Activated CD4-positive, alpha-beta T cell treated with anti-CD3 and anti-CD28 coated beads for 24 hours (primary cell): ENCODE data around the gene TEX13D.

Experiments
- DNase-seq, 2 donors: peaks; one replicate each; pipeline ENCODE4 v3.0.0-alpha.2; 2020; ENCODE audit warnings: low read depth in 2 of 2

The TEX13D gene

DNA sequence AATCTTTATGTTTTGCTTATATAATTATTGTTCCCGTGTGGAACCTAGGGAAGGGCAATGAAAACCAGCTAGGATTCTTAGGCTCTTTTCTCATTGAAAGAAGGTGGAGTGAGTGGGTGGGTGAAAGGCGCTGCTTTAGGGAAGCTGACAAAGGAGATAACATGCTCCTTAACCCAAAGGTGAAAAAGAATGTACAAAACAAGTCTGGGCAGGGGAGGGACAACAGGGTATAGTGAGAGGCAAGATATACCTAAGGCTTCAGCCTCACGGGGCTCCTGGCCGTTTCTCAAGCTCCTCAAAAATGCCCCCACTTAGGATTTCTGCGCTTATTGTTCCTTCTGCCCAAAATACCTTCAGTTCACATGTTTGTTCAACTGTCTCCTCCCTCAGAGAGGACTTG is 15.7 kb downstream of the TEX13D start:
- no peak for DNase-seq

DNA sequence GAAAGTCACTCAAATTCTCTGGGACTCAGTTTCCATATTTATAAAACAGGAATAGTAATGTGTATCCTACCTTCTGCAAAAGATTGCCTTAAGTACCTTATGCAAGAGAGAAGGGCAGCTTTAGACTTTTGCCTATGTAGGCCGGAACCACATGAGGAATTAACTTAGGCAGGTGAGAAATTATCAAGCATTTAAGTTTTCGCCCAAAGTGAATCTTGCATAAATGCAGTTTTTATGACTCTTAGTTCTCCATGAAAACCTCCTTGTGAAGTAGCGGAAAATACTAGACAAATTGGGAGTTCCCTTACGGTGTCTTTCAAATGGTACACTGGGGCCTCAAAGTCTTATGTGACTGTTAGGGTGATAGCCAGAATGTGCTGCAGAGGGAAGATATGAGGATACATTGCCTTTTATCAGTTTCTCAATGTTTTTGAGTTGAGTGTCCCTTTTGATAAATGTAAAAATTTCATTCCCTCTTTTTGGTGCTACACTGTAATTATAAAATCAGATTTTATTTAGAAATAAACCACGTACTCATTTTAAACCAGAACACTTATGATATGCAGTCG is 16.5 kb downstream of the TEX13D start:
- DNase-seq: no peak

DNA sequence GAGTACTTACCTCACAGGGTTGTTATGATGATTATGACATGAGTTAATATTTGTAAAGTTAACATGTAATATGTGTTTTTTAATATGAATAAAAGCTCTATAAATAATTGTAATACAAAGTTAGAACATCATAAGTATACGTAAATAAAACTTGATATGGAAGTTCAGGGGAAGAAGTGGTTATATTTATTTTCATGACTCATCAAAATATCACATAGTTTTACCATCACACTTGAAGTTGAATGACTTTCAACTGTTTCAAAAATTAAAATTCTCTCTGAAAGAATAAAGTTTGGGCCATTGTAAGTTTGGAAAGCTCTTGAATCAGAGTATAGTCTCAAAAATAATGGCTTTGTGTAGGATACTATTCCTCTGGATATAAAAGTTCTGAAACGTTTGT is 22.2 kb downstream of the TEX13D start:
- no peak for DNase-seq

DNA sequence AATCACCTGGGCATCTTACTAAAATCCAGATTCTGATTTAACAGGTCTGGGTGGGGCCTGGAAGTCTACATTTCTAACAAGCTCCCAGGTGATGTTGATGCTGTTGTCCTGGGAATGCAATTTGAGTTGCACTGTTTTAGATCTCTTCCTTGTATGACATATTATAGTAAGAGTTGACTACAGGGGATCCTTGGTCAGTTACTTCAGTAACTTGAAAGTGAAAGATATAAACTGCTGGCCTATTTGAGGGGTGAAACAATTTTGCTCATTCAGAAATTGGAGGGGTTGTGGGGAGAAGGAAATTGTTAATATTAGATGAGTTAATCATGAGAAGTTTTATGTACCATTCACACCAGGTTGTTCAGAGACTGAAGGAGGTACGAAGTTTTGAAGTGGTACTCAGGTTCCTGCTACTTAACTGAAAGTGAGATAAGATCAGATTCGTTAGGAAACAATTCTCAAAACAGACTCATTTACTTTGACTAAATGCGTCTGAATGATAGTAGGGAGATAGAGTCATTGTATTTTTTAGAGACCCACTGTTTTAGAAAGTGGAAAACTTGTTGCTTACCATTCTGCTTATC is 26.4 kb downstream of the TEX13D start:
- DNase-seq: no peak

DNA sequence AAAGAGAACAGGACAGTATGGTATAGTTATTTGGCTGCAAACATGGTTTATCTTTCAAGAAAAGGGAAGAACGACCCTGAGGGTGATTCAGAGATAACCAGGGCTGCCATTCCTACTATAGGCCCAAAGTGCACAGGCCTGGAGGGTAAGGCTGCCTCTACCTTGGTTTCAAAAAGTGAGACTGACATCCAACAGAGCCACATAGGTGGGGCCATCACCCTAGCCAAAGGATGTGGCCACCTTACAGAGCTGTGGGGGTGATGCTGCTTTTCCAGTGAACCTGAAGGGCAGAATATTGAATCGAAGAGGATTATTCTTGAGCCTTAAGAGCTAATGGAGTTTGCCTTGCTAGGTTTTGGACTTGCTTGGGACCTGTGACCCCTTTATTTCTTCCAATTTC is 29.6 kb downstream of the TEX13D start:
- DNase-seq: no peak

DNA sequence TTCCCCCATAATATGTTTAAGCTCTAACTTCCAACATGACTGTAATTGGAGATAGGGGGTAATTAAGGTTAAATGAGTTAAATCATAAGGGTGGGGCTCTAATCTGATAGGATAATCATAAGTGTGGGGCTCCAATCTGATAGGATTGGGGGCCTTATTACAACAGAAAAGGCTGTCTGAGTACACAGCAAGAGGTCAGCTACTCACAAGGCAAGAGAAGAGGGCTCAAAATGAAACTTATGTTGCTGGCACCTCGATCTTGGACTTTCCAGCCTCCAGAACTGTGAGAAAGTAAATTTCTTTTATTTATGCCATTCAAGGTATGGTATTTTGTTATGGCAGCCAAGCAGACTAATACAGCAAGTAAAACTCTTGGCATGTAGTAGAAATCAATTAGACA is 30.3 kb downstream of the TEX13D start:
- DNase-seq: no peak

DNA sequence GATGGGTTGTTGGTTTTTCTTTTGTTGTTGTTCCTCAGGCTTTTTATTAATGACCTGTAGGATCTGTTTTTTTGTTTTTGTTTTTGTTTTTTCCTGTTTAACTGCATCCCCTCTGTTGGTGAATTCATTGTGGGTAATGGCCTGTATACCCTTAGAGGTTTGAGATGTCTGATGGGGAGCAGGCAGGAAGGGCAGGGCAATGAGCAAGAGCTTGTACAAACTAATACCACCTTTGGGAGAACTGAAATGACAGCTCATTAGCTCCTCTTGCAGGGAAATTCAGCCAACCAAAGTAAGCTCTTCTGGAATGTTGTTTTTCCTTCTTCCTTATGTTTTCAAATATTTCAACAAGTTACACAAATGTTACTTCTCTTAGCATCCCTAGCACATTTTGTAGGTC is 37.3 kb downstream of the TEX13D start:
- DNase-seq: no peak

DNA sequence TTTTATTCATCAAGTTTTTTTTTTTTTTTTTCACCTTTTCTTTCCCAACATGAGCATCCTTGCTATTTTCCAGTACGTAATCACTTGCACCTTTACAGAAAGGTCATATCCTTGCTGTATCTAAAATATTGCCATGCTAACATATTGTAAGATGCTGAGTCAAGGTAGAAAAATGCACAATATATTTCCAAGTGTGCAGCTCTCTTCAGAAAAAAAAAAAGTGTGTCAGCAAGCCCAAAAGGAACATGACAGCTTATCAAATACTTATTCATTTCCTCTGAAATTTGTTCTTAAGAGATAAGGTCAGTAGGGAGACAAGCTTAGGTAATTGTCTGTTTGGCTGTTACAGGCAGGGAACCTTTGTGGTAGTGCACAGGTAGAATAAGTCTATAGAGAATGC is 40.9 kb downstream of the TEX13D start:
- no peak for DNase-seq

DNA sequence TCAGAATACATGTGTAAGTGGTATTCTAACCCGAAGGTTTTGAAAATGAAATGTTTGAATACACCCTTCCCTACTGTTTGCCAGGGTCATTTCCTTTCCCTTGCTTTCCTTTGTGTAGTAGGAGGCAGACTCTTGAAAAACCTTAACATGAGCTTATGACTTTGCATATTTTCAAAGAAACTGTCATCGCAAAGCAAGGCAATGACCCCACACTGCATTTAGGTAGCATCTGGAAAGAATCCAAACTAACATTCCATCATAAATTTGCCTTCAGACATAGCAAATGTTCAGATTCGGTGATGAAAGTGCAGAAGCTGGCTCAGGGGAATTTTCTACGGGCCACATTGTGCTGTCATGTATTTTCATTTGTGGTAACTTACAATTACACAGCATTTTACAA is 46.2 kb downstream of the TEX13D start:
- DNase-seq: no peak

DNA sequence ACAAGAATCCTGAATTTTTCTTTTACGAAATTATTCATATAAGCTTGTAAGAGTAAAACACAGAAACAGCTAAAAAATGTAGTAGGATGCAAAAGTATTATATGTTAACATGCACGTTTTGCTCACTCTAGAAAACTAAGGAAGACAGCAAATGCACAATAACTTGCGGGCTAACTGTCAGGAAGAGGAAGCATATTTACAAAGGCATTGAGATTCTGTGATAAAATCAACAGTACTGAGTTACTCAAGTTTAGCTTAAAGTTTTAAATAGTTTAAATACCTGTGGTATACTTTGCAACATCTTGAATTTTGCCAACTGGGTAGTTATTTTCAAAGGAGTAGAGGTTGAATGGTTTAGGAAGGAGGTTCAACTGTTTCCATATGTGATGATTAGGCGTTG is 50.9 kb downstream of the TEX13D start:
- DNase-seq: no peak

DNA sequence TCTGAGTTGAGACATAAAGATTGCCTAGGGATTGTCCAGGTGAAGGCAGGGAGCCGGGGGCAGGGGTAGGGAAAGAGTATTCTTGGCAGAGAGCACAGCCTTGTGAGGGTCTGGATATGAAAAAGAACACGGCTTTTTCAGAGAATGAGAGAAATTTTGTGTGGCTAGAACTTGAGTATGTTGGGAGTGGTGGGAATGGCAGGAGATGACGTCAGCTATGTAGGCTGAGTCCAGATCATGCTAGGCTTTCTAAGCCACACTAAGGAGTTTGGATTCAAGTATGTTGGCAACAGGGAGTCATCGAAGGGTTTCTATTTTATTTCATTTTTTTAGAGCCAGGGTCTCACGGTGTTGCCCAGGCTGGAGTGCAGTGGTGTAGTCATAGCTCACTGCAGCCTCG is 53.9 kb downstream of the TEX13D start:
- DNase-seq: no peak
